ENCODE results near the gene SUPT16H.

Gene SUPT16H

DNA sequence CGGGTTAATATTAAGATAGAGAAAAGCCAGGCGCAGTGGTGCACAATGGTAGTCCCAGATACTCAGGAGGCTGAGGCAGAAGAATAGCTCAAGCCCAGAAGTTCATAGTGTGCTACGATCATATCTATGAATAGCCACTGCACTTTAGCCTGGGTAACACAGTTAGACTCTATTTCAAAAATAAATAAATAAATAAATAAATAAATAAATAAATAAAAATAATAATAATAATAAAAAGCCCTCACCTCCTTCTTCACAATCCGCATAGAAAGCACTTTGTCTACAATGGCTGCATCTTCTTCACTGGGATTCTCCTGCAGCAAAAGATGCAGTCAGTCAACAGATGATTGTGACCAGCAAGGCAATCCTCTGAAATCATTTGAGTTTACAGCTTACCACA lies 31.5 kb upstream of the SUPT16H start (continued):
- TF ChIP-seq, protein P1, sequence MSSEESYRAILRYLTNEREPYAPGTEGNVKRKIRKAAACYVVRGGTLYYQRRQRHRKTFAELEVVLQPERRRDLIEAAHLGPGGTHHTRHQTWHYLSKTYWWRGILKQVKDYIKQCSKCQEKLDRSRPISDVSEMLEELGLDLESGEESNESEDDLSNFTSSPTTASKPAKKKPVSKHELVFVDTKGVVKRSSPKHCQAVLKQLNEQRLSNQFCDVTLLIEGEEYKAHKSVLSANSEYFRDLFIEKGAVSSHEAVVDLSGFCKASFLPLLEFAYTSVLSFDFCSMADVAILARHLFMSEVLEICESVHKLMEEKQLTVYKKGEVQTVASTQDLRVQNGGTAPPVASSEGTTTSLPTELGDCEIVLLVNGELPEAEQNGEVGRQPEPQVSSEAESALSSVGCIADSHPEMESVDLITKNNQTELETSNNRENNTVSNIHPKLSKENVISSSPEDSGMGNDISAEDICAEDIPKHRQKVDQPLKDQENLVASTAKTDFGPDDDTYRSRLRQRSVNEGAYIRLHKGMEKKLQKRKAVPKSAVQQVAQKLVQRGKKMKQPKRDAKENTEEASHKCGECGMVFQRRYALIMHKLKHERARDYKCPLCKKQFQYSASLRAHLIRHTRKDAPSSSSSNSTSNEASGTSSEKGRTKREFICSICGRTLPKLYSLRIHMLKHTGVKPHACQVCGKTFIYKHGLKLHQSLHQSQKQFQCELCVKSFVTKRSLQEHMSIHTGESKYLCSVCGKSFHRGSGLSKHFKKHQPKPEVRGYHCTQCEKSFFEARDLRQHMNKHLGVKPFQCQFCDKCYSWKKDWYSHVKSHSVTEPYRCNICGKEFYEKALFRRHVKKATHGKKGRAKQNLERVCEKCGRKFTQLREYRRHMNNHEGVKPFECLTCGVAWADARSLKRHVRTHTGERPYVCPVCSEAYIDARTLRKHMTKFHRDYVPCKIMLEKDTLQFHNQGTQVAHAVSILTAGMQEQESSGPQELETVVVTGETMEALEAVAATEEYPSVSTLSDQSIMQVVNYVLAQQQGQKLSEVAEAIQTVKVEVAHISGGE (tag by site-specific recombination; conservative IDR thresholded peaks at IDR 0.05; ENCODE audit: low read depth): 0 out of 2 replicates have a peak, but pooled peaks have one; percentile 32
- TF ChIP-seq ZXDB (tag by site-specific recombination; IDR thresholded peaks at IDR 0.05) (0 out of 2 replicates have a peak, but pooled peaks have one; percentile 19), ZNF677 (tag by site-specific recombination; IDR thresholded peaks at IDR 0.05) (no peak), GLIS1 (tag by site-specific recombination; IDR thresholded peaks at IDR 0.05) (no peak), ZNF138 (tag by site-specific recombination; IDR thresholded peaks at IDR 0.05; ENCODE audit: borderline replicate concordance) (no peak), ZNF777 (tag by site-specific recombination; IDR thresholded peaks at IDR 0.05; ENCODE audit: borderline replicate concordance) (no peak), ZNF561 (tag by site-specific recombination; IDR thresholded peaks at IDR 0.05; ENCODE audit: borderline replicate concordance) (no peak), ZBTB20 (tag by site-specific recombination; IDR thresholded peaks at IDR 0.05) (no peak), ZNF280D (tag by site-specific recombination; IDR thresholded peaks at IDR 0.05) (no peak), KLF8 (tag by site-specific recombination; IDR thresholded peaks at IDR 0.05) (no peak), ZNF555 (tag by site-specific recombination; conservative IDR thresholded peaks at IDR 0.05) (peak; percentile 45), ZNF133 (tag by site-specific recombination; IDR thresholded peaks at IDR 0.05) (no peak), ZNF514 (tag by site-specific recombination; IDR thresholded peaks at IDR 0.05) (no peak), ZNF341 (tag by site-specific recombination; IDR thresholded peaks at IDR 0.05; ENCODE audit: low read depth) (no peak), WT1 (tag by site-specific recombination; IDR thresholded peaks at IDR 0.05) (no peak), ZNF394 (tag by site-specific recombination; IDR thresholded peaks at IDR 0.05; ENCODE audit: borderline replicate concordance) (peak; percentile 80; the same call in 1 of the 2 replicates), ZBTB21 (tag by site-specific recombination; IDR thresholded peaks at IDR 0.05) (0 out of 2 replicates have a peak, but pooled peaks have one; percentile 14), ZNF366 (tag by site-specific recombination; conservative IDR thresholded peaks at IDR 0.05) (no peak), ZFHX2 (tag by site-specific recombination; conservative IDR thresholded peaks at IDR 0.05) (no peak), ZNF837 (tag by site-specific recombination; IDR thresholded peaks at IDR 0.05) (no peak), MEIS1 (CRISPR knock-in tag; IDR thresholded peaks at IDR 0.05; ENCODE audit: borderline replicate concordance) (no peak), ZNF239 (tag by site-specific recombination; IDR thresholded peaks at IDR 0.05) (no peak), ZBTB8A (tag by site-specific recombination; IDR thresholded peaks at IDR 0.05) (0 out of 2 replicates have a peak, but pooled peaks have one; percentile 19), ZNF629 (tag by site-specific recombination; IDR thresholded peaks at IDR 0.05) (no peak), ZNF302 (tag by site-specific recombination; IDR thresholded peaks at IDR 0.05; ENCODE audit: low read depth) (no peak)
- TF ChIP-seq, protein P2, sequence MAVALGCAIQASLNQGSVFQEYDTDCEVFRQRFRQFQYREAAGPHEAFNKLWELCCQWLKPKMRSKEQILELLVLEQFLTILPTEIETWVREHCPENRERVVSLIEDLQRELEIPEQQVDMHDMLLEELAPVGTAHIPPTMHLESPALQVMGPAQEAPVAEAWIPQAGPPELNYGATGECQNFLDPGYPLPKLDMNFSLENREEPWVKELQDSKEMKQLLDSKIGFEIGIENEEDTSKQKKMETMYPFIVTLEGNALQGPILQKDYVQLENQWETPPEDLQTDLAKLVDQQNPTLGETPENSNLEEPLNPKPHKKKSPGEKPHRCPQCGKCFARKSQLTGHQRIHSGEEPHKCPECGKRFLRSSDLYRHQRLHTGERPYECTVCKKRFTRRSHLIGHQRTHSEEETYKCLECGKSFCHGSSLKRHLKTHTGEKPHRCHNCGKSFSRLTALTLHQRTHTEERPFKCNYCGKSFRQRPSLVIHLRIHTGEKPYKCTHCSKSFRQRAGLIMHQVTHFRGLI (tag by site-specific recombination; IDR thresholded peaks at IDR 0.05): no peak
- TF ChIP-seq, protein P3, sequence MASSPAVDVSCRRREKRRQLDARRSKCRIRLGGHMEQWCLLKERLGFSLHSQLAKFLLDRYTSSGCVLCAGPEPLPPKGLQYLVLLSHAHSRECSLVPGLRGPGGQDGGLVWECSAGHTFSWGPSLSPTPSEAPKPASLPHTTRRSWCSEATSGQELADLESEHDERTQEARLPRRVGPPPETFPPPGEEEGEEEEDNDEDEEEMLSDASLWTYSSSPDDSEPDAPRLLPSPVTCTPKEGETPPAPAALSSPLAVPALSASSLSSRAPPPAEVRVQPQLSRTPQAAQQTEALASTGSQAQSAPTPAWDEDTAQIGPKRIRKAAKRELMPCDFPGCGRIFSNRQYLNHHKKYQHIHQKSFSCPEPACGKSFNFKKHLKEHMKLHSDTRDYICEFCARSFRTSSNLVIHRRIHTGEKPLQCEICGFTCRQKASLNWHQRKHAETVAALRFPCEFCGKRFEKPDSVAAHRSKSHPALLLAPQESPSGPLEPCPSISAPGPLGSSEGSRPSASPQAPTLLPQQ (tag by site-specific recombination; IDR thresholded peaks at IDR 0.05): no peak
- TF ChIP-seq, protein P4, sequence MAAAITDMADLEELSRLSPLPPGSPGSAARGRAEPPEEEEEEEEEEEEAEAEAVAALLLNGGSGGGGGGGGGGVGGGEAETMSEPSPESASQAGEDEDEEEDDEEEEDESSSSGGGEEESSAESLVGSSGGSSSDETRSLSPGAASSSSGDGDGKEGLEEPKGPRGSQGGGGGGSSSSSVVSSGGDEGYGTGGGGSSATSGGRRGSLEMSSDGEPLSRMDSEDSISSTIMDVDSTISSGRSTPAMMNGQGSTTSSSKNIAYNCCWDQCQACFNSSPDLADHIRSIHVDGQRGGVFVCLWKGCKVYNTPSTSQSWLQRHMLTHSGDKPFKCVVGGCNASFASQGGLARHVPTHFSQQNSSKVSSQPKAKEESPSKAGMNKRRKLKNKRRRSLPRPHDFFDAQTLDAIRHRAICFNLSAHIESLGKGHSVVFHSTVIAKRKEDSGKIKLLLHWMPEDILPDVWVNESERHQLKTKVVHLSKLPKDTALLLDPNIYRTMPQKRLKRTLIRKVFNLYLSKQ (tag by site-specific recombination; IDR thresholded peaks at IDR 0.05; ENCODE audit: borderline replicate concordance): no peak
- TF ChIP-seq, protein P5, sequence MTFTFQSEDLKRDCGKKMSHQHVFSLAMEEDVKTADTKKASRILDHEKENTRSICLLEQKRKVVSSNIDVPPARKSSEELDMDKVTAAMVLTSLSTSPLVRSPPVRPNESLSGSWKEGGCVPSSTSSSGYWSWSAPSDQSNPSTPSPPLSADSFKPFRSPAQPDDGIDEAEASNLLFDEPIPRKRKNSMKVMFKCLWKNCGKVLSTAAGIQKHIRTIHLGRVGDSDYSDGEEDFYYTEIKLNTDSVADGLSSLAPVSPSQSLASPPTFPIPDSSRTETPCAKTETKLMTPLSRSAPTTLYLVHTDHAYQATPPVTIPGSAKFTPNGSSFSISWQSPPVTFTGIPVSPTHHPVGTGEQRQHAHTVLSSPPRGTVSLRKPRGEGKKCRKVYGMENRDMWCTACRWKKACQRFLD (tag by site-specific recombination; IDR thresholded peaks at IDR 0.05): no peak
